Placental epithelial cell (primary cell): Measurements from ENCODE around the gene PANK3. TPM values are rescaled to one million over a fixed set of nuclear protein-coding genes. Genes with fewer than 3 reads are reported as not detected.

Experiments
- small RNA-seq: library from RNA; depleted of rRNA; stranded (forward); fragments of <200 nt; gene quantifications from one replicate; pipeline ENCODE3, GENCODE V24; 2012
- total RNA-seq: library from RNA; depleted of rRNA; stranded (reverse); fragments of >200 nt; gene quantifications from 2 replicates; pipeline ENCODE4 v1.2.3, GENCODE V29; 2012

PANK3 gene
- total RNA-seq = 20.4 and 46.6 TPM in 2 replicates

GRCh38 chr5:168578538-168579487, at the start of gene PANK3:
Gene PANK3, minus strand, starts transcription at chr5:168579368. Its CDS starts 85 bp downstream, at chr5:168579283.

GRCh38 chr5:168528521-168529373, 50.4 kb downstream of the PANK3 start, which contains the start of gene FBLL1:
Gene FBLL1, plus strand, starts transcription at chr5:168529305. Its CDS starts 200 bp downstream, at chr5:168529505.

Small RNAs within 50 kb of the gene (small RNA-seq; reads per million reads assigned to genes)
- gene MIR103A1 = 60.5 reads per million, percentile 98 among the genes with 10 or more reads in this experiment

Other genes with a start within 250 kb of the PANK3 start
- 169 and 186 TPM in 2 replicates for gene RARS1, start 92.9 kb downstream of the PANK3 start, total RNA-seq
- gene FBLL1, start 50.1 kb downstream of the PANK3 start, total RNA-seq = 0.33 and 0.79 TPM in 2 replicates